Daoy (cell line): ENCODE measurements around the gene NFATC2. TPM values are rescaled to one million over a fixed set of nuclear protein-coding genes. Genes with fewer than 3 reads are reported as not detected.
"Not testable (repeated sequence)": the region's sequence is repeated elsewhere in the genome, so short reads cannot be mapped to it uniquely, and the experiment has no call there.

Experiments used
- DNase-seq: peaks from one replicate; pipeline ENCODE4 v3.0.0-alpha.2; 2015; ENCODE audit warnings: low read depth
- total RNA-seq: library from RNA; depleted of rRNA; stranded (reverse); fragments of >200 nt; shearing (Covaris generic); gene quantifications from 2 replicates; pipeline ENCODE4 v1.2.3, GENCODE V29; 2014

NFATC2 gene
- total RNA-seq, 1 experiment from 2014 or later = 0.40 TPM

DNA sequence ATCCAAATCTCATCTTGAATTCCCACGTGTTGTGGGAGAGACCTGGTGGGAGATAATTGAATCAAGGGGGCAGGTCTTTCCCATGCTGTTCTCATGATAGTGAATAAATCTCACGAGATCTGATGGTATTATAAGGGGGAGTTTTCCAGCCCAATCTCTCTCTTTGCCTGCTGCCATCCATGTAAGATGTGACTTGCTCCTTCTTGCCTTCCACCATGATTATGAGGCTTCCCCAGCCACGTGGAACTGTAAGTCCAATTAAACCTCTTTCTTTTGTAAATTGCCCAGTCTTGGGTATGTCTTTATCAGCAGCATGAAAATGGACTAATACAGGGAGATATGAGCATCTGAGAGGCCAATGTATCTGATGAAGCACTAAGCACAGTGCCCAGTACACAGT, 26.0 kb upstream of the NFATC2 start:
- DNase-seq = not testable (repeated sequence)

DNA sequence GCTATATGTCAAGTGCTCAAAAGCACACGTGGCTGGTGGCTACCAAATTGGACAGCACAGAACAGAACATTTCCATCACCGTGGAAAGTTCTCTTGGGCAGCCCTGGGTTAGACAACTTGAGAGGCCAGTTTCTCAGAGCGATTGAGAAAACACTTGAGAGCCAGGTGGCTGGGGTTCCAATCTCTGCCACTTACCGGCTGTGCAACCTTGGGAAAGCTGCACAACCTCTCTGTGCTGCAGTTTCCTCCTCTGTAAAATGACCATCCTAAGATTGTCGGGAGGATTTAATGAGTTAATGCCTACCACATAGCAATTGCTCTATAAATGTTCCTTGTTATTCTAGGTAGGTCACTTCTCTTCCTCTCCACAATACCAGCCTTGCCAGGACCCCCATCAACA, 25.1 kb upstream of the NFATC2 start:
- DNase-seq = no peak

DNA sequence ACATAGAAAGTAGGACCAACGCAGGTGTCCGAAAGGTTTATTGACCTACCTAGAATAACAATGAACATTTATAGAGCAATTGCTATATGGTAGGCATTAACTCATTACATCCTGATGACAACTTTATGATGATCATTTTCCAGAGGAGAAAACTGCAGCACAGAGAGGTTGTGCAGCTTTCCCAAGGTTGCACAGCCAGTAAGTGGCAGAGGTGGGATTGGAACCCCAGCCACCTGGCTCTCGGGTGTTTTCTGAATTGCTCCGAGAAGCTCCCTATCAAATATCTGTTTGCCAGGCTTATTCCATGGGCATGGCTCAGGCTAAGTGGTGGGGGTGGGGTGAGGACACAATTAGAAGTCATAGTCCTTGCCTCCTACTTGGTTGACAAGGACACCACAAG, 24.1 kb upstream of the NFATC2 start:
- DNase-seq = no peak

DNA sequence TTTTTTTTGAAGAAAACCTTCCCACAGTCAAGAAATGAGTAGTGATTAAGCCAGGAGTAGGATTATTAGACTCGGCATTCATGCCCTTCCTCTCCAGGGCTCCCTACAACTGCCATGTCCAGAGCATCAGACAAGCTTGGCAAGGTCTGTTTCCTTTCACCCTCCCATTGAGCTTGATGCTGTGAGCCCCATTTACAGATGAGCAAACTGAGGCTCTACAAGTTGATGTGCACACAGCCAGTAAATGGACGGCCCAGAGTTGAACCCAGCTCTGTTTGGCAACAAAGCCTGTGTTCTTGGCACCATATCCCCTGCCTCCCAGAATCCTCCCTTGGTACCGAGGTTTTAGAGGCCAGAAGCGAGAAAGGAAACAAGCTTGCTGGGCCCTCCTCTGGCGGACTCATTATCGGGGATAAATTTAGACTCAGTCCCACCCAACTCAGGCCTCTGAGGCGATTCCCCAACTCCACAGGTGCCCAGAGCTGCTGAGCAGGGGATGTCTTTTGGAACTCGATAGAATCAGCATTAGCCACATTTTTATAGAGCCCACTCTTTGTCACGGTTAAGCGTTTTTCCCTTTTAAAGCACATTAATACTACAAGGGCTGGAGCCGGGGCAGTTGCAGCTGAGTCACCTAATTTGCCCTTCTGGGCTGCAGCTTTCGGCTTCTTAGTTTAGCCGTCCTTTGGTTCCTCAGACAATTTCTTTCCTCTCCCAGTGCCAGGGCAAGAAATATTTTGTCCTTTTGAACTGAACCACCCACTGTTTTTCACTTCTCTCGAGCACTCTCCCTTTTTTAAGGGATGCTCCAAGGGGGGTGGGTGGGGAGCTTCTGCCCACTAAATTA, 23.0 kb upstream of the NFATC2 start:
- DNase-seq = peak; percentile 54

DNA sequence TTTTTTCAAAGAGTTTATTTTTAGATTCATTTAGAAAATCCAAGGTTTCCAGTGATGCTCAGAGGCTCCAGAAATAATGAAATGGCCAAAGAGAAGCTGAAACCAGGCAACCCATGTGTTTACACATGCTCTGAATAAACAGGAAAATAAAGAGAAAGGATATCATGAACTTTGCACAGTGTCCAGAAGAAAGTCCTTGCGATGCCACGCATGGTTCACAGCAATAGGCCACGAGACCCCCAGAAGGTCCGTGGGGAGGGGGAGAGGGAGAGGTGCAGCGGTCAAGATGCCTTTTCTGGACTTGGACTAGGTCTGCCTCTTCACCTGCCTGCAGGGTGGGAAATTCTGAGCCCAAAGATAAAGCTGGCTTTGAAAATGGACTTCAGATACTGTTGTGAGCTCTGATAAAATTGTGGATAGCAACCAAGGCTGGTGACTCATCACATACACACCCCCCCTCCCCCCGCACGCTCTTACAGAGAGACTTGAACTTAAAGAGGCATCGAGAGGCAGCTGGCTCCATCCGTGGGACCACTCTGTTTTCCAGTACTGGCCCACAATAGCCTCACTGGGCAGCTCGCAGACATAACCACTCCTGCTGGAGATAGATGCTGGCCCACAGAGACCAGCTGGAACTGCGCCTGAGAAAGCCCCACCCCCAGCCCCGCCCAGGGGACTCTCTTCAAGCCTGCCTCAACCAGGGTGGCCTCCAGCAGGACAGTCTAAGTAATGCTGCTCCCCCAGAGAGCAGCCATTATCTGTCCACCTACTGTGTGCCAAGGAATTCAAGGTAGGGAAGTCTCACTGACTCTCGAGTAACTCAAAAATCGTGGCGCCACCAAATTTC, 21.2 kb upstream of the NFATC2 start:
- DNase-seq = peak; percentile 82

DNA sequence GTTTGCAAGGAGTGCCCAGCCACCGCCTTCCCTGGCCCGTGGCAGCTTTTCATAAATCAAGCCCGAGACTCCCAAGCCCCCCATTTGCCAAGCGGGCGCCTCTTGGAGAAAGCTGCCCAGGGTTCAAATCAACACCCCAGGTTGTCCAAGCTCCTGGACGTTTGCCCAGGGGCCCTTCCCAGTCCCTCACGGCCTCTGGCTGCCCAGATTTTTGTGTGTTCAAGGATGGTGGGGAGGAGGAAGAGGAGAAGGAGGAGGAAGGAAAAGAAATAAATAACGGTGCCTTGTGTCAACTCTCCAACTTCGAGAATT, 20.6 kb upstream of the NFATC2 start:
- DNase-seq = no peak

DNA sequence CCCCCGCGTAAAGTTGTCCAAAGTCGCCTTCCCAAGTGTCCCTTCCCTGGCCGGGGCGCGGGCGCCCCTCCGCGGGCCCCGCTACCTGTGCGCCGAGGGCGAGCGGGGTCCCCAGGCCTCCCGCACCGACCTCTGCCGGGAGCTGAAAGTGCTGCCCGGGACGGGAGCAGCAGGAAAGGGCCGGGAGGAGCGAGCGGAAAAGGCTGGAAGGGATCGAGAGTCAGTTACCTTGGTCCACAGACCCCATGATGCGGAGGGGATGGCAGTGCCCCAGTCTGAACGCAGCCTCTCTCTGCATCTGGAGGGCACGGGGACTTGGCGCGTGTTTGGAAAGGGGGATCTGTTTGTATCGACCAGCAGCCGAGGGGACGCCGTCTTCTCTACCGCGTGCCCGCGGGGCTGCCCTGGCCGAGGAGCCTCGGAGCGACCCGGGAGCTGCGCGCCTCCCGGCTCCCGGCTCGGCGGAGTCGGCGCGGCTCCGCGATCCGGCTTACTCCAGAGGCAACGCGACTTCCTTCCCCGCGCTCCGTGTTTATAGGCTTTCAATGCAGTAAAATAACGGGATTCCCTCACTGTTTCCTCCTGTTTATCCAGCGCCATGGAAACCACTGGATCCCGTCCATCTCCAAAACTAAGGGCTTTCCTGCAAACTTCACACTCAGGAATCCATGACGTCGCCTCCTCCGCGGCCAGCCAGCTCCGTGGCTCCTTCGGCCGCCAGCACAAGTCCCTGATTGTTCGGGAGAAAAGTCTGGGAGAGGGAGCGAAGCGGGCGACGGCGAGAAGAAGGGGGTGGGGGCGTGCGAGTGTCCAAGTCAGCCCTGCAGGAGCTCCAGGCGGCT, 20.0 kb upstream of the NFATC2 start:
- DNase-seq = peak; percentile 88

DNA sequence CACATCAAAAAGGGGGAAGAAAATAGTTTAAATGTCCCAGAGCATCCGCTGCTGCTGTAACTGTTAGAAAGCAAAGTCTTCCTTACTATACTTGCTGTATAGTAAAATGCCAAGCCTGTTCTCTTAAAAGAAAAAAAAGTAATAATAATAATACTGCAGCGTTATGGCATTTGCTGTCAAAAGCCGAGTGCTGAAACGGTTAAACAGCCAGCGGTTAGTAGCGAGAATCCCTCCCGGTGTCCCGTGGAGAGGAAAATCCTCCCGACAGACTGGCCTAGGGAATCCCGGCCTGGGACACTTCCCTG, 19.5 kb upstream of the NFATC2 start:
- no peak for DNase-seq

DNA sequence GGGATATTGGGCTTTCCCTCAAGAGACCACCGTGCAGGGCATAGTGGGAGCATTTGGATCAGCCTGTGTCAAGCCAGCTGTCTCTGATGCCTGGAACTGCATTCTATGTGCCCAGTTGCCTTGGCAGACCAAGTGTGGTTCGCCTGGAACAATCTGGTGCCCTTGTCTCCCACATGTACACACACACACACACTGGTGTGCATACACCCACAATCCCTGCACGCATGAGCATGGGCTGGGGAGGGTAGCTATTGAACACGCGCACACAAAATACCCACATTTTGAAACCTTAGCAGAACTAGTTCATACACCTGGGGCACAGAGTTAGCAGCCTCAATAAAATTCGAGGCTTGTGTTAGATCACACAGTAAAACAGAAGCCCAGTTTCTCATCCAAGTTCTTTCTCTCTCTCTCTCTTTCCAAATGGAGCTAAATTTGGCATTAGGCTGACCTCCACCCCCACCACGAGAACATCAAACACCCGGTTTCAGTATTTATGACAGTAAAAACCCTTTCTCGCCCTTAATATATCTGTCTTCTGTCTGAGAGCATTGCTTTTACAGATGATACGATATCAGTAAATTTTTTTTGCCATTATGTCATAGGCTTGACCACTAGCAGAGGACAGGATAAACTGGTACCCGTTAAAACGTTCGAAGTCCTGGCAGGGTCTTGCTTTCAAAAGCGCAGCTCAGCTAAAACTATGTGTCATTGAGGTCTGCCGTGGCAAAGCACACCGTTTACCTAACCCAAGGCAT, 18.2 kb upstream of the NFATC2 start:
- DNase-seq = no peak

DNA sequence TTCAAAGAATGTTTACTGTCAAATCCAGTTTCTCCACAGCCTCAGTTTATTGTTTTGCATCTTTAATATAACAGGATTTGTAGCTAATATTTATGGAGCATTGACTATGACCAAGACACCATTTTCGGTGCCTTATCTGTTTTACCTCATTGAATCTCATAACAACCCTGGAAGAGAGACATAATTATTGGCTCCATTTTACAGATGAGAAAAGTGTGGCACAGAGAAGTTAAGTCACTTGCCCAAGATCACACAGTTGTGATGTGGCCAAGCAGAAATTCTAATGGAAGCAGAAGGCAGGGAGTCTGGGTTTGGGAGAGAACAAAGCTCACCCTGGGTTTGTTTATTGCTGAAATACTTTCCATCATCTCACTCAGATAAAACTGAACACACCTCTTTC, 17.5 kb upstream of the NFATC2 start:
- no peak for DNase-seq

DNA sequence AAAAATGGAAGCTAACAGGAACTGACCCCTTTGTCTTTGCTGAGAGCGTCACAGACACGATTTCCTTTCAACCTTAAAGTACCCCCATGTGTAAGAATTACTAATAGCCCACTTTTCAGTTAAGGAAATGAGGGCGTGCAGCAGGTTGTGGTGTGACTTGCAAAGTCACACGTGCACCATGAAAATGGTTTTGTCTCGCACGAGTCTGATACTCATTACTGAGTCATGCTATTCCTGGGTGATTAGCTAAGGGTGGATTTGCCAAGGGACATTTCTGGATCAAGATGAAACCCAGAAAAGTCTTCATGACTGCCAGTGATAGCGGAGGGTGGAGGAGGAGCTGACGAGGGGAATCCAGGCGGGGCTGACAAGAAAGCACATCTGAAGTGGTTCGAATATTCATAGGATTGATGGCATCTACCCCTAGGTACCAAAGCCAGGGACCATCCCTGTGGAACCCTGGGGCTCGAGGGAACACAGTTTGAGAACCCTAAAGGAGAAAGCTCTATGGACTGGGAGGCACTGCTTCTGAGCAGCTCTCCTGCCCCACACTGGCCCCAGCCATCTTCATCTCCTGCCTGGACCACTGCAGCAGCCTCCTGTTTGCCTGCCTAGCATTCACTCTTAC, 12.1 kb upstream of the NFATC2 start:
- peak; percentile 67 for DNase-seq

DNA sequence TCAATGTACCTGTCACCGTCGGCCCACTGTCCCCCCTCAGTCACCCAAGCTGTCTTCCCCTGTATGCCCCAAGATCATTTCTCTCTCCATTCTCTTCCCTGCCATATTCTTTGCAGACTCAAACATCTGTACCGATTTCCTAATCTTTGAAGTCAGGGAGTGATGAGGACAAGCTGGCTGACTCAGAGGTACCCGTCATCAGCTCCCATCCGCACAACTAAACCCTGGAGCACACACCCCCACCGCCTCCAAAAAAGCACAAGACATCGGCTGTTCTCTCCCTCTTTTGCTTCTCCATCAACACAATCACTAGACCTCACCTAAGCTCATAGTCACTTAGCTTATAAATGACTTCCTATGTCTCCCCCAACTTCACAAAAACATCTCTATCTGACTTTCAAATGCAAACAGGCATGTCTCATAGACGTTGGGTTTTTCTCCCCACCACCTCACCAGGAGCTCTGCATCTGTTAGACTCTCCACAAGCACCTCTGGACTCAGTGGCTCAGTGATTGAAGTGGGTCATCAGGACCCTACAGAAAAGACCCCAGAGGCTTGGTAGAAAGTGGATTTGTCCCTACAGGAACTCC, 11.5 kb upstream of the NFATC2 start:
- DNase-seq = no peak

DNA sequence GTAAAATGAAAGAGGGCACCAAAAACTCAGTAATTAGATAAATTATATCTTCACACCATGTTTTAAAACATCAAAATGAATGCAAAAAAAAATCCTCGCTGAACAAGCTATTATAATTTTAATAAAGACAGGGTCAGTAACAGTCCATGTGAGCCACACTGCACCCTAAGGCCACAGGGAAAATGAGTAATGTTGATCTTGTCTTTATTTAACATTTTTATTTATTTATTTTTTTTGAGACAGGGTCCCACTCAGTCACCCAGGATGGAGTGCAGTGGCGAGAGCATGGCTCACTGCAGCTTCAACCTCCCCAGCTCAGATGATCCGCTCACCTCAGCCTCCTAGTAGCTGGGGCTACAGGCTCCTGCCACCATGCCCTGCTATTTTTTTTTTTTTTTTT, 8.7 kb upstream of the NFATC2 start:
- DNase-seq = no peak

DNA sequence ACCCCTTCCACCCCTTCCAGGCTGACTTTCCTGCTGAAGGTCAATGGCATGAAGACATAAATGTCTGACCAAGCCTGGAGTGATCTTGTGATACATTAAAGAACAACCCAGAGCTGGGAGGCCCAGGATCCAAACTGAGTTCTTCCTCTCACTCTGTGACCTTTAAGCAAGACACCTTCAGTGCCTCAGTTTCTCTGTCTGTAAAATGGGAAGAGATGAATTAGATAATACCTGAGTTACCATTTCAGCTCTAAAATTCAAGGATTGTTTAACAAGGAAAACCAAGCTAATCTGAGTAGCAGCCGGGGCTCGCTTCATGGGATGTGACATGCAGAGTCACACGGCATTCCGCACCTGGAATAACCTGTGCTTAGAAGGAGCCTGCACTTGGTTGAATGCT, 7.0 kb upstream of the NFATC2 start:
- DNase-seq = no peak

DNA sequence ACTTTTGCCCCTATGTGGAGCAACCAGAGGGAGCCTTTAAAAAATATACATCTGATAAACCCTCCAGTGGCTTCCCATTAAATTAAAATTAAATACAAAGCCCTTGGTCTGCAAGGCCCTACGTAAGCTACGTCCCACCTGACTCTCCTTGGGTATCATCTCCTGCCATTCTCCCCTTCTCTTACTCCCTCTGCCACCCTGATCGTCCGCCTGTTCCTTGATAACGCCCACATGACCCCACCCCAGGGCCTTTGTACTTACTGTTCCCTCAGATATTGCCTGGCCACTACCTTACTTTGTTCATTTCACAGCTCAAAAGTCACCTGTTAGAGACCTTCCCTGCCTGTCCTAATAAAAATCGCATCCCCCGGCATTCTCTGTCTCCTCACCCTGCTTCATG, 5.4 kb upstream of the NFATC2 start:
- no peak for DNase-seq

DNA sequence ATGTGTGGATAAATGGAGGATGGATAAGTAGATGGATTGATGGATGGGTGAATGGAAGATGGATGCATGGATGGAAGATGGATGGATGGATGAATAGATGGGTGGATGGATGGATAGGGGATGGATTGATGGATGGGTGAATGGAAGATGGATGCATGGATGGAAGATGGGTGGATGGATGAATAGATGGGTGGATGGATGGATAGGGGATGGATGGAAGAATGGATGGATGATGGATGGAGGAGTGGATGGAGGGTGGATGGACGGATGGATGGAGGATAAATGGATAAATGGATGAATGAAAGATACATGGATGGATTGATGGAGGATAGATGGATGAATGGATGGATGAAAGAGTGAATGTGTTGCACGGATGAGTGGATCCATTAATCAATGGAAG, 3.0 kb upstream of the NFATC2 start:
- DNase-seq = no peak

DNA sequence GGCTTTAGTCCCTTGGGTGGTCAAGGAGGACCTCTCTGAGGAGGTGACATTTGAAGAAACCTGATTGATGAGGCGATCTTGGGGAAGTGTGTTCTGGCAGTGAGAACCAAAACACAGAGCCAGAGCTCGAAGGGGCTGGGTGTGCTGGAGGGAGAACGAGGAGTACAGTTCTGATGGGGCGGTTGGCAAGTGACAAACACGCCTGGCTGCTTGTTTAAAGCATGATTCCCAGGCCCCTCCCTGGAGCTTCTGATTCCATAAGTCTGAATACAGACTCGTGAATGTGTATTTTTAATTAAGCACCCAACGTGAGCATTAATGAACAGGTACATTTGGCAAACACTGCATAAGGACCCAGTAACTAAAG, 886 bp upstream of the NFATC2 start:
- no peak for DNase-seq

DNA sequence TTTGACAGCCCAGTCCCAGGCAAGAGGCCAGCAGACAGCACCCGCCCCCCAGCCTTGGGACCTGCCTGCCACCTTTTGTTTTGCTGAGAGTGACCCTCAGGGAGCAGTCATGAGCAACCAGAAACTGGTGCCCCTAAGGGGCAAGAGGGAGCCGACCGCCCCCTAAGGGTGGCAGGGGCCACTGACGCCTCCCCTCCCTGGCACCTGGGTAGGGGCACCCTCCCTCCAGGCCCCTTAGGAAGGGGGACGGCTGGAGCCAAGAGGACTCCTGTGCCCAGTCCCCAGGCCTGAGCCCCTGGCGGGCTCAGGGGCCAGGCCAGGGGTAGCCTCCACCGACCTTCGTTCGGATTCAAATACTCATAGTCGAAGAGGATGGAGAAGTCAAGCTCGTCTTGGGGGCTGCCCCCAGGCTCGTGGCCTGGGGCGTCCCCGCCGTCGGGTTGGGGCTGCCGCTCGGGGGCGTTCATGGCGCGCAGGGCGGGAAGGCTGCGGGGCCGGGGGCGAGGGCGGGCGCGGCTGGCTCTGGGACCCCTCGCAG, 417 bp downstream of the NFATC2 start:
- no peak for DNase-seq

DNA sequence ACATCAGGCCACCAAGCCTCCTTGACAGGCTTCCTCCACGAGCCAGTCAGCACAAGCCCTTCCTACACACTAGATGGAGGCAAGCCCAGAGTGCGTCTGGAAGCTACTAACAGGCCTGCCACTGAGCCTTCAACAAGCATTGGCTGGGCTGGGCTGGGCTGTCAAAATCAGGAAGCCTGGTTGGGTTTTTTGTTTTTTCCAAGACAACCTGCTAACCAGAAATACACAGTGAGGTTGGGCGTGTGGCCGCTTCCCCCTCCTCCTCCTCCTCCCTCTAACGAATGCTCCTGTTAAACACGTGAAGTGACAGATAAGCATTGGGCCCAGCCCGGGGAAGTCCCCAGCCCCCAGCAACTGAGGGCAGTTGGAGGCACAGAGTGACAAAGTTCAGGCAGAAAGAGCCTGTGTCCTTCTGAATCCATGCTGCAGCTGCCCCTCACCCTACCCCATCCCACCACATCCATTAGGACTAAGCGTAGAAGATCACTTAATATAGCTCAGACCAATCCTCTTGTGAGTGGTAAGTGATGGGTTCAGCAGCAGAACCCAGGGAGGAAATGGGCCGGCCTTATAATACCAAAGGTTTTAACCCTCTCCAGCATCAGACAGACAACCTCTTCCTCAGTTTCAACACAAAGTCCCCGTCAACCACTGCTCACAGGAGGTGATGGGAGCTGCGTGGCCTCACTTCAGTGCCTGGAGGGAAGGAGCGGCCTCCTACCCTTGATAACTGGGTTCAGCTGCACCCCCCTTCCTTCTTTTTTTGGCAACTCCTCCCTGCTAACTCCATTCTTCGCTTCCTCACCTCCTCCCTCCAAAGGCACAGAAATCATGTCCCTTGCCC, 1.1 kb downstream of the NFATC2 start:
- DNase-seq = peak; percentile 34

DNA sequence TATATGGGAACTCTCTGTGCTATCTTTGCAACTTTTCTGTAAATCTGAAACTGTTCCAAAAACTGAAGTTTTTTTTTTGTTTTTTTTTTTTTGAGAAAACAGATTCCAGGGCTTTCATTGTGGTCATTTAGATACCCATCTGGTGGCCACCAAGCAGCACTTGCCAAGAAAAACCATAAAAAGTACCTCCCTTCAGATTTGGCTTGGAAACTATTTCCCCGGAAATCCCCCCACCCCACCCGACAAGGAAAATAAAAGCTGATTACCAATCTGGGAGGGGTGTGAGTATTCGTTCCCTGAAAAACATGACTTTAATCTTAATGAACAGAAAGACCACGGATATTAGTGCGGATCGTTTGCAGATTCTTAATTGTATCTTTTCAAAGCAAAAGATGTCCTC, 1.9 kb downstream of the NFATC2 start:
- no peak for DNase-seq
